GM21390 (cell line): ENCODE results near the gene MAP2K2.
"Not testable (repeated sequence)": the region's sequence is repeated elsewhere in the genome, so short reads cannot be mapped to it uniquely, and the experiment has no call there.

Source experiments
- ATAC-seq: cut with Tn5 transposase; IDR thresholded peaks from one replicate; pipeline ENCODE4 v1.9.1; 2021; ENCODE audit not compliant: unreplicated experiment

The MAP2K2 gene

GRCh38 chr19:4123615-4124568 lies at the start of gene MAP2K2:
Gene MAP2K2 (minus strand): TSS chr19:4124122. CDS start chr19:4123875, 247 bp downstream.
- ATAC-seq: peak; percentile 83

GRCh38 chr19:4172861-4173473 lies 49.0 kb upstream of the MAP2K2 start:
- no peak for ATAC-seq

- no peak for ATAC-seq
Observed at GRCh38 chr19:4171676-4172075, 47.8 kb upstream of the MAP2K2 start.

- ATAC-seq: no peak
Observed at GRCh38 chr19:4164262-4164661, 40.3 kb upstream of the MAP2K2 start.

GRCh38 chr19:4161415-4162077 lies 37.6 kb upstream of the MAP2K2 start:
- ATAC-seq: no peak

GRCh38 chr19:4157971-4158370 lies 34.0 kb upstream of the MAP2K2 start:
- not testable (repeated sequence) for ATAC-seq

GRCh38 chr19:4157164-4157563 lies 33.2 kb upstream of the MAP2K2 start:
- no peak for ATAC-seq

GRCh38 chr19:4154571-4155312 lies 30.8 kb upstream of the MAP2K2 start:
- ATAC-seq: no peak

- no peak for ATAC-seq
Observed at GRCh38 chr19:4152241-4152998, 28.5 kb upstream of the MAP2K2 start.

GRCh38 chr19:4151623-4152022 lies 27.7 kb upstream of the MAP2K2 start:
- ATAC-seq: no peak

- ATAC-seq: no peak
Observed at GRCh38 chr19:4149518-4150288, 25.8 kb upstream of the MAP2K2 start.

- ATAC-seq: no peak
Observed at GRCh38 chr19:4144666-4145249, 20.8 kb upstream of the MAP2K2 start.

GRCh38 chr19:4142916-4143315 lies 19.0 kb upstream of the MAP2K2 start:
- ATAC-seq: not testable (repeated sequence)

GRCh38 chr19:4140237-4140711 lies 16.4 kb upstream of the MAP2K2 start:
- no peak for ATAC-seq

GRCh38 chr19:4139614-4140236 lies 15.8 kb upstream of the MAP2K2 start:
- ATAC-seq: no peak

- ATAC-seq: no peak
Observed at GRCh38 chr19:4138445-4138844, 14.5 kb upstream of the MAP2K2 start.

- no peak for ATAC-seq
Observed at GRCh38 chr19:4136680-4137088, 12.8 kb upstream of the MAP2K2 start.

- ATAC-seq: not testable (repeated sequence)
Observed at GRCh38 chr19:4135386-4135785, 11.5 kb upstream of the MAP2K2 start.
